Measurements from ENCODE around the gene GOLGA8A.
"Not testable (repeated sequence)": the region's sequence is repeated elsewhere in the genome, so short reads cannot be mapped to it uniquely, and the experiment has no call there.

Gene GOLGA8A

GRCh38 chr15:34418435-34418834 lies 19.2 kb downstream of the GOLGA8A start:
- in situ Hi-C loops (cut with MboI; ENCODE audit: low sequenced_read_pairs) = not testable (repeated sequence)

DNA sequence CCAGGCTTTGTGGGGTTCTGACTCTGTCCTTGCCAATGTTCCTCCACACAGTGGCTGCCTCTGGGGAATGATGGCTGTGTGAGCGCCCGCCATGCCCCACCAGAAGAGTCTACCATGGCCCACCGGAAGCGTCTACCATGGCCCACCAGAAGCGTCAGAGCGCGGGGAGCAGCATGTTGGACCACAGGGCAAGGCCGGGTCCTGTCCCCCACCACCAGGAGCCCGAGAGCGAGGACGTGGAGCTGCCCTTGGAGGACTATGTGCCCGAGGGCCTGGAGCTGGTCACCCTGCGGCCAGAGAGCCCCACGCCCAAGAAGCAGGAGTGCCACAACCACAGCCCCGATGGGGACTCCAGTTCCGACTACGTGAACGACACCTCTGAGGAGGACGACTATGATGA lies 28.1 kb downstream of the GOLGA8A start:
- in situ Hi-C loops (cut with MboI; ENCODE audit: low sequenced_read_pairs) = not testable (repeated sequence)

GRCh38 chr15:34408973-34409372 lies 28.6 kb downstream of the GOLGA8A start:
- in situ Hi-C loops (cut with MboI; ENCODE audit: low sequenced_read_pairs) = not testable (repeated sequence)

DNA sequence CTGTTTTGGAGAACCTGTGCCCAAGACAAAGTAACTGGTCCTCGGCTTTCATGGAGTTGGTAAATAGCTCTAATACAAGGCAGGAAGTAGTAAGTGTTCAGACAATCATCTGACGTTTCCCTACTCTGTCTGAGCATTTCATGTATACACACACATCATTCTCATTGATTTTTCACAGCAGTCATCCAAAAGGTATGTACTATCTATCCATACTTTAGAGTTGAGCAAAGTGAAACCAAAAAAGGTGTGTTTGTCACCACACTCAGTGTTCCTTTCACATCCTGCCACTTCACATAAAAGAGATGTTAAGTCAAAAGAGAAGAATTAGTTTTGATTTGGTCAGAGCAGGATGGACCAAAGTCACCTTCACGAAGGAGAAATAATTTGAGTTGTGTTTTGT lies 33.7 kb downstream of the GOLGA8A start:
- in situ Hi-C loops (cut with MboI; ENCODE audit: low sequenced_read_pairs) = not testable (repeated sequence)

- in situ Hi-C loops (cut with MboI; ENCODE audit: low sequenced_read_pairs) = not testable (repeated sequence)
Observed at GRCh38 chr15:34403160-34403598, 34.4 kb downstream of the GOLGA8A start.

DNA sequence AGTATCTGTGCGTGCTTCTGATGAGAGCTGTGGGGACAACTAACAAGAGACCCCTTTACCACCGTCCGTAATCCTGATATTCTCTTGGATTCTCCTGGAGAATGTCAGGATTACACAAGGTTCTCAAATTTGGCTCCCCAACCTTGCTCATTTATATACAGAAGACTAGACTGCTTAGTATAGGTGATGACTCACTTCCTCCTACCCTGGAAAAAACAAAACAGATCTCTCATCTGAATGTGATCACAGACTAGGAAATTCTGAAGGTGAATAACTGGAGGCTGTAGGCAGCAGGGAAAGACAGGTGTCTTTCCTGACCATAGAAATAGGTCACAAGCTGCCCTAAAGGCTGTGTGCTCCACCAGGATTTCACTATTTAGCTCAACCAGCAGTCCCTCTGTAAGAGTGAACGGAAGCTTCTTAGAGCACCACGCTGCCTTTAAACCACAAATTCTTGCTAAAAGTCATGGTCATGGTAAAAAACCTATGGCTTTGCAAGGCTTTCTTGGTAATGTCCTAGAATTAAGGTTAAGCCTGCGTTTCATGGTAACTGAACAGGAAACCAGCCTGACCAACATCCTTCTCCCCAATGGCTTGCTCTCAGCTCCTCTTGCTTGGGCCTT lies 39.9 kb downstream of the GOLGA8A start:
- in situ Hi-C loops (cut with MboI; ENCODE audit: low sequenced_read_pairs) = not testable (repeated sequence)

GRCh38 chr15:34392981-34393380 lies 44.6 kb downstream of the GOLGA8A start:
- in situ Hi-C loops (cut with MboI; ENCODE audit: low sequenced_read_pairs) = not testable (repeated sequence)

DNA sequence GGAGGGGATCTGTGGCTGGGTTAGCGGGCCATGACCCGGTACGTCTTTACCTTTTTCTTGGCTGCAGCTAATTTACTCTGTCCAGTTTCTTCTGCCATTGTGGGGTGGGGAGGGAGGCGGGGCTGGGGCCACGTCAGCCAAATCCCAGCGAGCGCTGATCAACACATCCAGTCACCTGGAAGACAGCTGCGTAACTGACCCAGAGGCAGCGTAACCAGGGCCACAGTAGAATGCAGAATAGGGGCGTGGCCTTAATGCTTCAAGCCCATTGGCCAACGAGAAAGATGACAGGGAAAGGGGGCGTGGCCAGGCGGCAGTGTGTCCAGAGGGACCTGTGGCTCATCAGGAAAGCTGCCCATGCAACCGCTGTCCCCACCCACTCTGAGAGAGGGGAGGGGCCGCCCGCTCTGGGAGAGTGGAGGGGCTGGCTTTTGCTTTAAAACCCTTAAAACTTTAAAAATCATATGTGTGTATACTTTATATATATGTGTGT lies 48.0 kb downstream of the GOLGA8A start:
- in situ Hi-C loops (cut with MboI; ENCODE audit: low sequenced_read_pairs) = not testable (repeated sequence)

All from hTERT RPE-1 (cell line).